Measurements from ENCODE around the gene MAPK1IP1L. TPM values are rescaled to one million over a fixed set of nuclear protein-coding genes. Genes with fewer than 3 reads are reported as not detected.

MAPK1IP1L gene
- total and polyA plus RNA-seq, 10 donors, result 20.8 to 72.5 (median 60.6) TPM

DNA sequence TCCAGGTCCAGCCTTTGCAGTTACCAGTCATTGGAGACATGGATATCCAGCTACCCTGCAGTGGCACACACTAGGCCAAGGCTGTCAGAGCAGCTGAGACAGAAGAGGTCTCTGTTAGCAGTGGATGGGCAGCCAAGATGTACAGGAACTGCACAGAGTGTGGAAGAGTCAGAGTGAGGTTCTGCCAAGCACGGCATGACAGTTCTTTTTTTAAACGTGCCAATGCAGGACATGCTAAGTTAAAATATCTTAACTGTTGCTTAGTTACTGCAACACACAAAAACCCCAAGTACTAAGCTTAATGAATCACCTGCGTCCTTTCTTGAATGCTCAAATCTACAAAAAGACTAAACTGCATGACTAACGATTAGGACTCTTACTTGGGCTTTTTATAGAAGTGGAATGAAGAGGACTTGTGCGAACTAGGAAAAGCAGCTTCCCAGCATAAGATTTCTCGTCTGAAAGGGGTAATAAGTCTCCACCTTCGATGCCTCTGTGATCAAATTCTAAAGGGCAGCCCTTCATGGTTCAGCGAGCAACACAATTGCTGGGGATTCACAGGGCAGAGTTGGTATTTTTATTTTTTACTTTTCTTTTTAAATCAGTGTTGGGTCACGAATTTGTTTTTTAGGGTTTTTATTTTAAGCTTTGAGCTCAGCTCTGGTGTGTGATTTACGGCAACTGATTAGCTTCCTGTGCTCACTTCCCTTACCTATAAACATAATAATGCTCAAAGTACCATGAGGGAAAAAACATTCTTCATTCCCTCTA is 20.6 kb downstream of the MAPK1IP1L start:
- Histone ChIP-seq H3K36me3 (peaks cover 0 to 12% (median 3%) of the 10 kb centered on the region in 6 donors), H3K9me3 (no peaks in the 10 kb centered on the region), H3K27ac (peak overlapping the region; percentile 16 to 71 (median 52)), H3K4me1 (peaks cover 10 to 62% (median 21%) of the 10 kb centered on the region in 6 donors), H3K4me3 (peak overlapping the region in 1 of 8 donors; percentile 26), H3K27me3 (replicated peaks in 1 of 7) (no peaks in the 10 kb centered on the region)
- intact Hi-C loops (cut with DNase I; ENCODE audit: low total_unique reads), result no loop called here
- no peak for TF ChIP-seq POLR2A (IDR thresholded peaks at IDR 0.05)
- TF ChIP-seq POLR2AphosphoS5 (IDR thresholded peaks at IDR 0.05), result peak in 1 of 3 donors; percentile 45
- 12 to 18% (median 16%) methylated on average over 10 of the region's 10 CpGs for WGBS, 5 donors
- no peak for DNase-seq

DNA sequence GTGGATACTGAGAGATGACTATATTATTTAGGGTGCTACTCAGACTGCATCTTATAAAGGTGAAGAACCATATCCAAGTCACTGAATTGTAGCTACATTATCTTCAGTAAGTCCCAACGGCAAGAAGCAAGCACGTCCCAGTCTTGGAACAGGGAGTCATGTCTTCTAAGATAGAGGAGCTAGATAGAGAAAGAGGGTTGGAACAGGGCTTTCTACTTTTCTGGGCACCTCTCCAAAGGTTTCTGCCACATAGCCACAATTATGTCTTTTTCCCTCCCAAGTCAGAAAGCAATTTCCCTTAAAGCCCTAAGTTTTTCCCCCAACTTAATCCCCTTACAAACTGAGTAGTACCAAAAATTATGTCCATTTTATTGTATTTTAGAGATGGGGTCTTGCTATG is 22.4 kb downstream of the MAPK1IP1L start:
- no peak for DNase-seq
- Histone ChIP-seq H3K27me3 (replicated peaks in 1 of 7) (no peaks in the 10 kb centered on the region), H3K4me1 (peaks cover 10 to 58% (median 21%) of the 10 kb centered on the region in 6 donors), H3K4me3 (no peak overlapping the region), H3K27ac (peak overlapping the region in 2 of 8 donors; percentile 38 to 48), H3K9me3 (no peaks in the 10 kb centered on the region), H3K36me3 (no peaks in the 10 kb centered on the region)
- 42 to 82% (median 59%) methylated on average over 2 of the region's 2 CpGs for WGBS, 5 donors
- no peak for TF ChIP-seq POLR2A (IDR thresholded peaks at IDR 0.05)
- intact Hi-C loops (cut with DNase I; ENCODE audit: low total_unique reads), result no loop called here

GRCh38 chr14:55074662-55075061 is 23.2 kb downstream of the MAPK1IP1L start:
- peak overlapping the region in 1 of 8 donors; percentile 40 for H3K4me3 ChIP-seq
- no peaks in the 10 kb centered on the region for H3K36me3 ChIP-seq
- H3K27me3 ChIP-seq (replicated peaks in 1 of 7), result no peaks in the 10 kb centered on the region
- intact Hi-C loops (cut with DNase I; ENCODE audit: low total_unique reads), result no loop called here
- no peak for TF ChIP-seq POLR2A (IDR thresholded peaks at IDR 0.05)
- no peak for TF ChIP-seq POLR2AphosphoS5 (IDR thresholded peaks at IDR 0.05)
- TF ChIP-seq, protein P1, sequence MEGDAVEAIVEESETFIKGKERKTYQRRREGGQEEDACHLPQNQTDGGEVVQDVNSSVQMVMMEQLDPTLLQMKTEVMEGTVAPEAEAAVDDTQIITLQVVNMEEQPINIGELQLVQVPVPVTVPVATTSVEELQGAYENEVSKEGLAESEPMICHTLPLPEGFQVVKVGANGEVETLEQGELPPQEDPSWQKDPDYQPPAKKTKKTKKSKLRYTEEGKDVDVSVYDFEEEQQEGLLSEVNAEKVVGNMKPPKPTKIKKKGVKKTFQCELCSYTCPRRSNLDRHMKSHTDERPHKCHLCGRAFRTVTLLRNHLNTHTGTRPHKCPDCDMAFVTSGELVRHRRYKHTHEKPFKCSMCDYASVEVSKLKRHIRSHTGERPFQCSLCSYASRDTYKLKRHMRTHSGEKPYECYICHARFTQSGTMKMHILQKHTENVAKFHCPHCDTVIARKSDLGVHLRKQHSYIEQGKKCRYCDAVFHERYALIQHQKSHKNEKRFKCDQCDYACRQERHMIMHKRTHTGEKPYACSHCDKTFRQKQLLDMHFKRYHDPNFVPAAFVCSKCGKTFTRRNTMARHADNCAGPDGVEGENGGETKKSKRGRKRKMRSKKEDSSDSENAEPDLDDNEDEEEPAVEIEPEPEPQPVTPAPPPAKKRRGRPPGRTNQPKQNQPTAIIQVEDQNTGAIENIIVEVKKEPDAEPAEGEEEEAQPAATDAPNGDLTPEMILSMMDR (IDR thresholded peaks at IDR 0.05 in 8 of 11, conservative IDR thresholded peaks at IDR 0.05 in 3 of 11), result no peak
- H3K27ac ChIP-seq, result peak overlapping the region in 3 of 8 donors; percentile 24 to 48 (median 38)
- H3K4me1 ChIP-seq, result peaks cover 10 to 58% (median 21%) of the 10 kb centered on the region in 6 donors
- no peaks in the 10 kb centered on the region for H3K9me3 ChIP-seq
- WGBS, 5 donors, result 9 to 14% (median 11%) methylated on average over 5 of the region's 5 CpGs
- DNase-seq, result no peak

DNA sequence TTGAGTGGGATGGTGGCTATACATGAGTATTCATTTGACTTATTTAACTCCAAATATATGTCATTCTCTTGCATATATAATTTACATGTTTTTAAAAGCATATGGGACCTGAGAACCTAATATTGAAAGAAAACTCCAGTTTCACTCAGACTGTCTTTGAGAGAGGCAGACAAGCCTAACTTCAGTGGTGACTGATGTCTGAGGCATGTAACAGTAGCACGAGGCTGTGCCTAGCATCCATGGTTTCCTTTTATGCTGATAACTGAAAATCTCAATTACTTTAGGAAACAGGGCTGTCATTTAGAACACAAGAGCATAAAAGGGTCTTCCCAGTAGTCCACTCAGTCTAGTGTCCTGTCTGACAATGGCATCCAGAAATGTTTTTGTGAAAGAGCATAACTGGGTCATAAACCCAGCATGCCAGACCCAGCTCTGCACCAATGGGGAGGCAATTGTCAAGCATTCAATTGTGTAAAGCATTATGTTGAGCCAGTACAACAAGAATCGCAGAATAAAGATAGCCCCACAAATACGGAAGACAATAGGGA is 24.3 kb downstream of the MAPK1IP1L start:
- no peaks in the 10 kb centered on the region for H3K36me3 ChIP-seq
- 79 to 91% (median 83%) methylated on average over 3 of the region's 3 CpGs for WGBS, 5 donors
- no peaks in the 10 kb centered on the region for H3K9me3 ChIP-seq
- H3K27me3 ChIP-seq (replicated peaks in 1 of 7), result no peaks in the 10 kb centered on the region
- no peak for DNase-seq
- no peak overlapping the region for H3K4me3 ChIP-seq
- intact Hi-C loops (cut with DNase I; ENCODE audit: low total_unique reads), result no loop called here
- TF ChIP-seq, protein P1 (IDR thresholded peaks at IDR 0.05 in 8 of 11, conservative IDR thresholded peaks at IDR 0.05 in 3 of 11), result no peak
- TF ChIP-seq POLR2AphosphoS5 (IDR thresholded peaks at IDR 0.05) (no peak), POLR2A (IDR thresholded peaks at IDR 0.05) (no peak)
- peak overlapping the region in 1 of 8 donors; percentile 38 for H3K27ac ChIP-seq
- peaks cover 10 to 50% (median 21%) of the 10 kb centered on the region in 6 donors for H3K4me1 ChIP-seq
